Endothelial cell of umbilical vein (primary cell): ENCODE results near the gene ZNF226. TPM values are rescaled to one million over a fixed set of nuclear protein-coding genes. Genes with fewer than 3 reads are reported as not detected.
"Not testable (repeated sequence)": the region's sequence is repeated elsewhere in the genome, so short reads cannot be mapped to it uniquely, and the experiment has no call there.

ENCODE experiments used
- BruUV-seq: library from RNA; stranded (reverse); fragments of 400-500 nt; replicated peaks from 2 replicates; lab custom pipeline; 2021; lab: Mats Ljungman, UMichigan
- CTCF ChIA-PET: fragments of 300-600, 350-600 bp; sonication (Branson Sonifier 250); formaldehyde crosslinking; loops from one replicate; lab custom pipeline; 2021; ENCODE audit warnings: antibody characterized with exemption, inconsistent platforms; lab: Charles Lee
- POLR2A ChIA-PET: fragments of 300-600, 350-600 bp; sonication (Branson Sonifier 250); formaldehyde crosslinking; loops from one replicate; lab custom pipeline; 2021; ENCODE audit warnings: antibody characterized with exemption, inconsistent platforms; lab: Charles Lee
- DNase-seq: peaks from one replicate; pipeline ENCODE4 v3.0.0-alpha.2; 2011; ENCODE audit warnings: low read depth, low spot score
- FAIRE-seq: peaks from 2 replicates; lab custom pipeline; 2011; peaks lifted over from hg19 to GRCh38; lab: Jason Lieb, UNC
- H2AFZ ChIP-seq: 2 replicates; pipeline ENCODE4 v1.6.0; 2012; ENCODE audit warnings: low read depth, low read length, control low read depth, inconsistent platforms
- H3K27ac ChIP-seq: 2 replicates; pipeline ENCODE4 v1.5.1; 2011; ENCODE audit warnings: low read depth, mild to moderate bottlenecking, control low read depth, low read length, moderate library complexity; ENCODE audit not compliant: insufficient read depth
- H3K27me3 ChIP-seq, 2 experiments: 2 replicates each; pipeline versions ENCODE4 v1.6.0 to v1.6.1; 2011; ENCODE audit warnings: low read length in 2 of 2, mixed read lengths in 1 of 2; ENCODE audit not compliant: control insufficient read depth in 2 of 2, insufficient read depth in 2 of 2
- H3K36me3 ChIP-seq, 2 experiments: 2 replicates in 1 of 2; 3 replicates in 1 of 2; pipeline ENCODE4 v1.5.1; 2011; ENCODE audit warnings: low read length in 2 of 2, mild to moderate bottlenecking in 1 of 2, moderate library complexity in 1 of 2; ENCODE audit not compliant: control insufficient read depth in 2 of 2, insufficient read depth in 2 of 2; ENCODE audit errors: extremely low read depth in 1 of 2
- H3K4me1 ChIP-seq: 3 replicates; pipeline ENCODE4 v1.5.1; 2011; ENCODE audit warnings: mild to moderate bottlenecking, low read length; ENCODE audit not compliant: control insufficient read depth, insufficient read depth; ENCODE audit errors: extremely low read depth
- H3K4me2 ChIP-seq: 2 replicates; pipeline ENCODE4 v1.6.1; 2011; ENCODE audit warnings: low read length, control low read depth, mixed read lengths; ENCODE audit not compliant: insufficient read depth
- H3K4me3 ChIP-seq, 3 experiments: fragments of 200-600 bp in 1 of 3; sonication (generic), shearing (Covaris generic) in 1 of 3; replicated peaks in 1 of 3; 2 replicates each; pipeline ENCODE4 v1.5.1; 2011 to 2016; ENCODE audit warnings: control low read depth in 3 of 3, low read length in 3 of 3, mild to moderate bottlenecking in 2 of 3, inconsistent platforms in 1 of 3, low read depth in 1 of 3, moderate library complexity in 1 of 3; ENCODE audit not compliant: insufficient read depth in 1 of 3
- H3K79me2 ChIP-seq: 2 replicates; pipeline ENCODE4 v1.6.0; 2012; ENCODE audit warnings: low read length, inconsistent platforms; ENCODE audit not compliant: control insufficient read depth, insufficient read depth
- H3K9ac ChIP-seq: replicated peaks from 2 replicates; pipeline ENCODE3; 2011; ENCODE audit warnings: low read length, control low read depth; ENCODE audit not compliant: insufficient read depth; ENCODE audit errors: extremely low read depth
- H3K9me1 ChIP-seq: replicated peaks from 3 replicates; pipeline ENCODE4 v1.6.0; 2011; ENCODE audit warnings: mild to moderate bottlenecking, low read length; ENCODE audit not compliant: control insufficient read depth, insufficient read depth; ENCODE audit errors: extremely low read depth
- H3K9me3 ChIP-seq: replicated peaks from 2 replicates; pipeline ENCODE4 v1.5.1; 2012; ENCODE audit warnings: low read length, inconsistent platforms; ENCODE audit not compliant: control insufficient read depth, insufficient read depth
- H4K20me1 ChIP-seq: replicated peaks from 2 replicates; pipeline ENCODE3; 2011; ENCODE audit warnings: mild to moderate bottlenecking, low read length; ENCODE audit not compliant: control insufficient read depth, insufficient read depth; ENCODE audit errors: extremely low read depth
- dilution Hi-C: fragments of 300-500 bp; cut with MboI; formaldehyde crosslinking; loops from one replicate; pipeline ENCODE4 v1.15.0; 2019; ENCODE audit warnings: low sequenced_read_pairs; ENCODE audit not compliant: extremely low pct_ligation_motif_present
- intact Hi-C: fragments of 100-400 bp; cut with micrococcal nuclease; formaldehyde crosslinking; loops from one replicate; pipeline ENCODE4 v1.10.0; 2022
- polyA plus RNA-seq, 4 experiments: library from polyadenylated mRNA; depleted of rRNA in 3 of 4; stranded (reverse) in 3 of 4; unstranded in 1 of 4; fragments of >200 nt; gene quantifications; 2 replicates each; pipeline versions ENCODE4 v1.2.1 to v1.2.3, GENCODE V29; 2011 to 2012; ENCODE audit warnings: missing spikeins in 1 of 4
- total RNA-seq: library from RNA; stranded (reverse); gene quantifications from 2 replicates; pipeline ENCODE4 v1.2.3, GENCODE V29; 2021

The ZNF226 gene
- total and polyA plus RNA-seq, 2 donors (not counting 3 experiments of a cell fraction or from before 2014, with no cell fraction given), result 8.8 to 19.7 TPM

DNA sequence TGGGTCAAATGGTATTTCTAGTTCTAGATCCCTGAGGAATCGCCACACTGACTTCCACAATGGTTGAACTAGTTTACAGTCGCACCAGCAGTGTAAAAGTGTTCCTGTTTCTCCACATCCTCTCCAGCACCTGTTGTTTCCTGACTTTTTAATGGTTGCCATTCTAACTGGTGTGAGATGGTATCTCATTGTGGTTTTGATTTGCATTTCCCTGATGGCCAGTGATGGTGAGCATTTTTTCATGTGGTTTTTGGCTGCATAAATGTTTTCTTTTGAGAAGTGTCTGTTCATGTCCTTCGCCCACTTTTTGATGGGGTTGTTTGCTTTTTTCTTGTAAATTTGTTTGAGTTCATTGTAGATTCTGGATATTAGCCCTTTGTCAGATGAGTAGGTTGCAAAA is 56.4 kb downstream of the ZNF226 start:
- H3K9ac ChIP-seq, FAIRE-seq, H3K4me1 ChIP-seq: not testable (repeated sequence)

More for the DNA sequence above, 56.4 kb downstream of the ZNF226 start:
- H4K20me1 ChIP-seq, H3K27ac ChIP-seq, H3K9me1 ChIP-seq, H3K36me3 ChIP-seq, DNase-seq, POLR2A ChIA-PET, CTCF ChIA-PET, H3K4me3 ChIP-seq, dilution Hi-C loops, H2AFZ ChIP-seq, H3K79me2 ChIP-seq, BruUV-seq, intact Hi-C loops, H3K27me3 ChIP-seq, H3K9me3 ChIP-seq, H3K4me2 ChIP-seq: not testable (repeated sequence)

Other genes starting within 250 kb of the ZNF226 start
- 10.8 and 11.2 TPM in 2 replicates for gene ZNF45, start 229.8 kb upstream of the ZNF226 start, total RNA-seq
- 4.7 and 6.1 TPM in 2 replicates for gene ZNF45, start 229.8 kb upstream of the ZNF226 start, polyA plus RNA-seq
- 4.2 and 6.0 TPM in 2 replicates for gene ZNF221, start 213.9 kb upstream of the ZNF226 start, total RNA-seq
- 0.45 and 1.4 TPM in 2 replicates for gene ZNF221, start 213.9 kb upstream of the ZNF226 start, polyA plus RNA-seq
- 5.9 and 7.6 TPM in 2 replicates for gene ZNF155, start 180.9 kb upstream of the ZNF226 start, total RNA-seq
- 1.8 and 2.0 TPM in 2 replicates for gene ZNF155, start 180.9 kb upstream of the ZNF226 start, polyA plus RNA-seq
- gene ZNF230, start 162.1 kb upstream of the ZNF226 start, total RNA-seq, result 2.9 TPM in 2 replicates
- gene ZNF230, start 162.1 kb upstream of the ZNF226 start, polyA plus RNA-seq, result 1.4 and 1.5 TPM in 2 replicates
- 4.7 and 5.2 TPM in 2 replicates for gene ZNF222, start 139.7 kb upstream of the ZNF226 start, total RNA-seq
- gene ZNF222, start 139.7 kb upstream of the ZNF226 start, polyA plus RNA-seq, result 0.99 and 2.2 TPM in 2 replicates
- 3.4 and 3.7 TPM in 2 replicates for gene ZNF223, start 113.1 kb upstream of the ZNF226 start, total RNA-seq
- gene ZNF223, start 113.1 kb upstream of the ZNF226 start, polyA plus RNA-seq, result 1.2 and 1.6 TPM in 2 replicates
- 2.4 and 2.7 TPM in 2 replicates for gene ZNF284, start 92.9 kb upstream of the ZNF226 start, total RNA-seq
- 0.98 and 1.1 TPM in 2 replicates for gene ZNF284, start 92.9 kb upstream of the ZNF226 start, polyA plus RNA-seq
- 19.4 and 21.8 TPM in 2 replicates for gene ZNF224, start 70.7 kb upstream of the ZNF226 start, total RNA-seq
- gene ZNF224, start 70.7 kb upstream of the ZNF226 start, polyA plus RNA-seq, result 6.8 and 8.5 TPM in 2 replicates
- 3.9 and 4.1 TPM in 2 replicates for gene ZNF225, start 51.7 kb upstream of the ZNF226 start, total RNA-seq
- gene ZNF225, start 51.7 kb upstream of the ZNF226 start, polyA plus RNA-seq, result 0.83 and 0.92 TPM in 2 replicates
- gene ZNF234, start 23.5 kb upstream of the ZNF226 start, total RNA-seq, result 10.6 and 11.9 TPM in 2 replicates
- gene ZNF234, start 23.5 kb upstream of the ZNF226 start, polyA plus RNA-seq, result 2.1 and 2.5 TPM in 2 replicates
- gene ZNF227, start 47.4 kb downstream of the ZNF226 start, total RNA-seq, result 17.2 and 17.8 TPM in 2 replicates
- gene ZNF227, start 47.4 kb downstream of the ZNF226 start, polyA plus RNA-seq, result 2.8 and 3.4 TPM in 2 replicates
- gene ZNF233, start 94.8 kb downstream of the ZNF226 start, total RNA-seq, result 0.76 and 0.88 TPM in 2 replicates
- gene ZNF233, start 94.8 kb downstream of the ZNF226 start, polyA plus RNA-seq, result 0.15 and 0.25 TPM in 2 replicates
- 5.2 TPM in 2 replicates for gene ZNF235, start 139.9 kb downstream of the ZNF226 start, total RNA-seq
- gene ZNF235, start 139.9 kb downstream of the ZNF226 start, polyA plus RNA-seq, result 1.8 and 2.0 TPM in 2 replicates
- gene ZNF112, start 191.6 kb downstream of the ZNF226 start, total RNA-seq, result 4.6 and 7.5 TPM in 2 replicates
- gene ZNF112, start 191.6 kb downstream of the ZNF226 start, polyA plus RNA-seq, result 1.2 and 2.0 TPM in 2 replicates
- 3.6 and 4.6 TPM in 2 replicates for gene ZNF285, start 236.5 kb downstream of the ZNF226 start, total RNA-seq
- gene ZNF285, start 236.5 kb downstream of the ZNF226 start, polyA plus RNA-seq, result 0.76 and 0.90 TPM in 2 replicates